SK-N-MC (cell line): Measurements from ENCODE around the gene EME2.
"Not testable (repeated sequence)": the region's sequence is repeated elsewhere in the genome, so short reads cannot be mapped to it uniquely, and the experiment has no call there.

Source experiments
- DNase-seq: peaks from one replicate; pipeline ENCODE4 v3.0.0-alpha.2; 2011; ENCODE audit warnings: low read depth, low spot score
- H3K27ac ChIP-seq: fragments of 200-600 bp; sonication (generic); 2 replicates; pipeline ENCODE4 v1.5.1; 2016; ENCODE audit warnings: mixed run types
- H3K36me3 ChIP-seq: fragments of 200-600 bp; sonication (generic); 2 replicates; pipeline ENCODE4 v1.6.1; 2017; ENCODE audit warnings: antibody characterized with exemption, low read length, mixed read lengths; ENCODE audit not compliant: insufficient read depth
- H3K4me3 ChIP-seq: fragments of 200-600 bp; sonication (generic); 2 replicates; pipeline ENCODE4 v1.5.1; 2016
- H3K9ac ChIP-seq: fragments of 200-600 bp; sonication (generic); 2 replicates; pipeline ENCODE4 v1.8.0; 2017; ENCODE audit warnings: mixed run types, mixed read lengths; ENCODE audit not compliant: insufficient read length
- H3K9me3 ChIP-seq: fragments of 200-600 bp; sonication (generic); 2 replicates; pipeline ENCODE4 v1.6.1; 2017; ENCODE audit warnings: low read depth, mild to moderate bottlenecking, antibody characterized with exemption, low read length, moderate library complexity, mixed read lengths
- EZH2 ChIP-seq: fragments of 200-600 bp; sonication (generic); IDR thresholded peaks from one replicate; pipeline ENCODE4 v1.6.1; 2017; ENCODE audit warnings: antibody characterized with exemption
- FOXP2 ChIP-seq: optimal IDR thresholded peaks from 2 replicates; pipeline ENCODE3; 2011; ENCODE audit warnings: mild to moderate bottlenecking, moderate library complexity; ENCODE audit not compliant: insufficient read depth; ENCODE audit errors: extremely low read length, control extremely low read depth
- POLR2AphosphoS5 ChIP-seq: IDR thresholded peaks from 2 replicates; pipeline ENCODE4 v1.6.1; 2012; ENCODE audit warnings: mild to moderate bottlenecking, low read depth, low read length, borderline replicate concordance

The EME2 gene

GRCh38 chr16:1731073-1731472, 41.5 kb upstream of the EME2 start:
- no peak for TF ChIP-seq POLR2AphosphoS5
- TF ChIP-seq EZH2: no peak
- TF ChIP-seq FOXP2: no peak
- H3K36me3 ChIP-seq: no peaks in the 10 kb centered on the region; the same call in 1 of the 2 replicates

GRCh38 chr16:1731603-1732002, 41.0 kb upstream of the EME2 start:
- no peak overlapping the region for H3K27ac ChIP-seq
- TF ChIP-seq EZH2 (no peak), FOXP2 (no peak), POLR2AphosphoS5 (no peak)
- no peaks in the 10 kb centered on the region; the same call in 1 of the 2 replicates for H3K36me3 ChIP-seq
- no peak for DNase-seq
- no peak overlapping the region for H3K9ac ChIP-seq
- H3K4me3 ChIP-seq: no peak overlapping the region
- H3K9me3 ChIP-seq: no peaks in the 10 kb centered on the region

More at GRCh38 chr16:1731073-1731472, 41.5 kb upstream of the EME2 start:
- Histone ChIP-seq H3K4me3 (no peak overlapping the region), H3K9ac (no peak overlapping the region), H3K9me3 (no peaks in the 10 kb centered on the region), H3K27ac (no peak overlapping the region)
- no peak for DNase-seq

GRCh38 chr16:1732071-1732470, 40.5 kb upstream of the EME2 start:
- Histone ChIP-seq H3K27ac (no peak overlapping the region), H3K36me3 (no peaks in the 10 kb centered on the region; the same call in 1 of the 2 replicates), H3K9me3 (no peaks in the 10 kb centered on the region), H3K9ac (no peak overlapping the region), H3K4me3 (no peak overlapping the region)
- no peak for DNase-seq
- TF ChIP-seq FOXP2 (no peak), EZH2 (no peak), POLR2AphosphoS5 (no peak)

DNA sequence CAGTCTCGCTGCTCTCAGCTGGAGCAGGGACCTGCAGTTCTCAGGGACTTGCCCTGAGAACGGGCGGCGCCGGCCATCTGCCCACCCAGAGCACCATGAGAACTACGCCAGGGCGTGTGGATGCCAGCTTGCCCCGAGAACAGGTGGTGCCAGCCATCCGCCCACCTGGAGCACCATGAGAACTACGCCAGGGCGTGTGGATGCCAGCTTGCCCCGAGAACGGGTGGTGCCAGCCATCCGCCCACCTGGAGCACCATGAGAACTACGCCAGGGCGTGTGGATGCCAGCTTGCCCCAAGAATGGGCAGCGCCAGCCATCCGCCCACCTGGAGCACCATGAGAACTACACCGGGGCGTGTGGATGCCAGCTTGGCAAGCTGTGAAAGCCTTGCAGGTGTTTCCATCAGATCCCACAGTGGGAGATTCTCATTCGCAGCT, 40.0 kb upstream of the EME2 start:
- DNase-seq, H3K9me3 ChIP-seq, H3K4me3 ChIP-seq, H3K36me3 ChIP-seq, H3K27ac ChIP-seq, H3K9ac ChIP-seq: not testable (repeated sequence)

DNA sequence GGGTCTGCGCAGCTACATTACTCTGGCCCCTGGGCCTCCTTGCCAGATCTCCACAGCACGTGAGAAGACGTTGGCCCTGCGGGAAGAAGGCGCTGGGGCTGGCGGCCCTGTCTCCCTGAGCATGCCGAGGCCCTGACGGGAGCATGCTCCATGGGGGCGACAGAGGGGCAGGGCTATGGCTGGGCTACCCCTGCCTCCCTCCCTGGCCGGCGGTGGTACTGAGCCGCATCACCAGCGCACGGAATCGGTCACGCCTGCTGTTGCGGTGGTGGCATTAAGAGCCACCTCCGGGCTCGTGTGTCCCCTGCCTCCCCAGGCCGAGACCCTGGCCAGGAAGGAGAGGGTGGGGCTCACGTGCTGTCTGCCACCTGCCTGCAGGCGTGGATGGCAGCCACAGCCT, 38.5 kb upstream of the EME2 start:
- no peak for DNase-seq
- TF ChIP-seq EZH2: no peak
- no peak for TF ChIP-seq FOXP2
- no peak for TF ChIP-seq POLR2AphosphoS5
- Histone ChIP-seq H3K36me3 (no peaks in the 10 kb centered on the region; the same call in 1 of the 2 replicates), H3K4me3 (no peak overlapping the region), H3K27ac (no peak overlapping the region), H3K9me3 (no peaks in the 10 kb centered on the region), H3K9ac (no peak overlapping the region)

GRCh38 chr16:1734816-1735215, 37.8 kb upstream of the EME2 start:
- H3K9ac ChIP-seq: no peak overlapping the region
- no peak overlapping the region for H3K27ac ChIP-seq
- DNase-seq: no peak
- no peak for TF ChIP-seq EZH2
- TF ChIP-seq FOXP2: no peak
- no peak for TF ChIP-seq POLR2AphosphoS5
- no peaks in the 10 kb centered on the region; the same call in 1 of the 2 replicates for H3K36me3 ChIP-seq
- no peaks in the 10 kb centered on the region for H3K9me3 ChIP-seq
- no peak overlapping the region for H3K4me3 ChIP-seq

- Histone ChIP-seq H3K4me3 (no peak overlapping the region), H3K9ac (no peak overlapping the region), H3K36me3 (no peaks in the 10 kb centered on the region), H3K27ac (no peak overlapping the region), H3K9me3 (no peaks in the 10 kb centered on the region)
- DNase-seq: no peak
- no peak for TF ChIP-seq POLR2AphosphoS5
These were observed 32.4 kb upstream of the EME2 start for GRCh38 chr16:1740234-1740633.

- Histone ChIP-seq H3K36me3 (no peaks in the 10 kb centered on the region), H3K4me3 (no peak overlapping the region), H3K9ac (no peak overlapping the region), H3K27ac (no peak overlapping the region), H3K9me3 (no peaks in the 10 kb centered on the region)
- no peak for DNase-seq
- TF ChIP-seq EZH2 (no peak), FOXP2 (no peak), POLR2AphosphoS5 (no peak)
These were observed 31.7 kb upstream of the EME2 start for GRCh38 chr16:1740781-1741490.

- no peak for DNase-seq
- no peak overlapping the region for H3K4me3 ChIP-seq
- no peaks in the 10 kb centered on the region for H3K9me3 ChIP-seq
- H3K36me3 ChIP-seq: no peaks in the 10 kb centered on the region
- no peak overlapping the region for H3K27ac ChIP-seq
- no peak overlapping the region for H3K9ac ChIP-seq
- no peak for TF ChIP-seq POLR2AphosphoS5
- no peak for TF ChIP-seq EZH2
- TF ChIP-seq FOXP2: no peak
These were observed 31.0 kb upstream of the EME2 start for GRCh38 chr16:1741553-1742165.
